ENCODE measurements around the gene MAPK10.

GRCh38 chr4:86326400-86326799 lies 33.5 kb downstream of the MAPK10 start:
- TF ChIP-seq POLR2AphosphoS5 (IDR thresholded peaks at IDR 0.05) = no peak
- no peak for TF ChIP-seq POLR2A (IDR thresholded peaks at IDR 0.05)

Data from prostate gland (tissue), 1 donor.